Activated naive CD4-positive, alpha-beta T cell treated with Interleukin-2 at 50 U/mL for 16 hours (primary cell): ENCODE results near the gene AQP9.
"Not testable (repeated sequence)": the region's sequence is repeated elsewhere in the genome, so short reads cannot be mapped to it uniquely, and the experiment has no call there.

Source experiments
- DNase-seq: peaks from one replicate; pipeline ENCODE4 v3.0.0-alpha.2; 2020

AQP9 gene

DNA sequence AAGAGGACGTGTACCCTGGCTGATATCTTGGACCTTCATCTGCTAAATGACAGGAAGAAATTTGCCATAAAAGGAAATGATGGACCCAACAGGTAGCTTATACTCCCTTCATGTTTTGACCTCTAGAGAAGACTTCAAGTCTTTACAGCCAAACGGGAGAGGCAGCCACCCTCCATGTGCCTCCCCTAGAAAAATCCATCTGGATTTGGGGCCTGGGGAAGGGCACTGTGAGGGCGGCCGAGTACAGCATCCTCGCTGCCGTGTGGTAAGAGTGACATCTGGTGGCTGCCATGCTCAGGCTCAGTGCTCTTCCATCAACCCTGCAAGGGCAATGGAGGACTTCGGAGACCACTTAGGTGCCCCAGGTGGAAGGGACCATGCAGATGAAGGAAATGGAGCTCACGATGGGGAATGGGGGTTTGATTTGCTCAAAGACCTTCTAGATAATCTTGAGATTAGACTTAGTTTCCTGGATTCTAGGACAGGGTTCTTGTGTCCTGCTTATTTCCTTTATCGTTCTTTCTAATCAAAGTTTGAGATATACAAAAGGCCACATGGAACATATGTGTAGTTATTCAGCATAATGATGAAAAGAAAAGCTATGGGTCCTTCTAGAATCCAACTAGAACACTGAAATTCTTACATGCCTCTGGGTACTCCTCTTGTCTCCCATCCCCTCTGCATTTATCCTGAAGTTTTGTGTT is 44.4 kb downstream of the AQP9 start:
- DNase-seq, result no peak

GRCh38 chr15:58185439-58185838 is 47.3 kb downstream of the AQP9 start:
- no peak for DNase-seq

- DNase-seq, result no peak
These were observed 51.1 kb downstream of the AQP9 start for GRCh38 chr15:58189148-58189811.

GRCh38 chr15:58190419-58190818 is 52.2 kb downstream of the AQP9 start:
- no peak for DNase-seq

DNA sequence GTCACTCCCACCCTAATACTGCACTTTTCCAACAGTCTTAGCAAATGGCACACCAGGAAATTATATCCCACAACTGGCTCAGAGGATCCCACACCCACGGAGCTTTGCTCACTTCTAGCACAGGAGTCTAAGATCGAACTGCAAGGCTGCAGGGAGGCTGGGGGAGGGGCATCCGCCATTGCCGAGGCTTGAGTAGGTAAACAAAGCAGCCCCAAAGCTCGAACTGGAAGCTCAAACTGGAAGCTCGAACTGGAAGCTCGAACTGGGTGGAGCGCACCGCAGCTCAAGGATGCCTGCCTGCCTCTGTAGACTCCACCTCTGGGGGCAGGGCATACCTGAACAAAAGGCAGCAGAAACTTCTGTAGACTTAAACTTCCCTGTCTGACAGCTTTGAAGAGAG is 55.5 kb downstream of the AQP9 start:
- not testable (repeated sequence) for DNase-seq

GRCh38 chr15:58200739-58201138 is 62.6 kb downstream of the AQP9 start:
- DNase-seq, result no peak

DNA sequence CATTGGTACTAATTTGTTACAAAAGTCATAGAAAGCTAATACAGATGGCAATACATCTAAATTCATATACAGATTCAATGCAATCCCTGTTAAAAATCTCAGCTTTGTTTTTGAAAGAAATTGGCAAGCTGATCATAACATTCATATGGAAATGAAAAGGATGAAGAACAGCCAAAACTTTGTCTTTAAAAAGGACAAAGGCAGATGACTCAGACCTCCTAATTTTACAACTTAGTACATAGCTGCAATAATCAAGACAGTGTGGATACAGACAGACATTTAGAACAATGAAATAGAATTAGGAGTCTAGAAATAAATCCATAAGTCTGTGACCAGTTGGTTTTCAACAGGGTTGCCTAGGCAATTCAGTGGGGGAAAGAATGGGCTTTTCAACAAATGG is 63.3 kb downstream of the AQP9 start:
- no peak for DNase-seq

- no peak for DNase-seq
These were observed 65.4 kb downstream of the AQP9 start for GRCh38 chr15:58203537-58203936.

DNA sequence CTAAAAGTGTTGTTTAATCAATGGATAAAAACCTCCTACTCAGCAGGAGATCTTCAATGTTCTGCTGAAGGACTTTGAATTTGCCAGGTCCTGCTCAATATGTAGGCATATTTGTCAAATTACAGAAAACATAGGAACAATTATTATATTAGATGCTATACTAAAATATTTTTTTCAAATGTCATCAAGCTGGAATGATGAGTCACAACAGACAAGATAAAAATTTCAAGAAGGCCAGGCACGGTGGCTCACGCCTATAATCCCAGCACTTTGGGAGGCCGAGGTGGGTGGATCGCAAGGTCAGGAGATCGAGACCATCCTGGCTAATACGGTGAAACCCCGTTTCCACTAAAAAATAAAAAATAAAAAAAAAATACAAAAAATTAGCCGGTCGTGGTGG is 68.0 kb downstream of the AQP9 start:
- no peak for DNase-seq

DNA sequence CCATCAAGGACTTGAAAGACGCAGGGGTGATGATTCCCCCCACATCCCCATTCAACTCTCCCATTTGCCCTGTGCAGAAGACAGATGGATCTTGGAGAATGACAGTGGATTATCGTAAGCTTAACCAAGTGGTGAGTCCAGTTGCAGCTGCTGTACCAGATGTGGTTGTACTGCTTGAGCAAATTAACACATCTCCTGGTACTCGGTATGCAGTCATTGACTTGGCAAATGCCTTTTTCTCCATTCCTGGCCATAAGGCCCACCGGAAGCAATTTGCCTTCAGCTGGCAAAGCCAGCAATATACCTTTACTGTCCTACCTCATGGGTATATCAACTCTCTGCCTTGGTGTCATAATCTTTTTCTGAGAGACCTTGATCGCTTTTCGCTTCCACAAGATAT is 70.0 kb downstream of the AQP9 start:
- not testable (repeated sequence) for DNase-seq

- peak; percentile 7 for DNase-seq
These were observed 70.9 kb downstream of the AQP9 start for GRCh38 chr15:58209007-58209481.

GRCh38 chr15:58210031-58210430 is 71.8 kb downstream of the AQP9 start:
- not testable (repeated sequence) for DNase-seq

GRCh38 chr15:58212909-58213526 is 74.8 kb downstream of the AQP9 start:
- no peak for DNase-seq

GRCh38 chr15:58213587-58214338 is 75.6 kb downstream of the AQP9 start:
- DNase-seq, result no peak

DNA sequence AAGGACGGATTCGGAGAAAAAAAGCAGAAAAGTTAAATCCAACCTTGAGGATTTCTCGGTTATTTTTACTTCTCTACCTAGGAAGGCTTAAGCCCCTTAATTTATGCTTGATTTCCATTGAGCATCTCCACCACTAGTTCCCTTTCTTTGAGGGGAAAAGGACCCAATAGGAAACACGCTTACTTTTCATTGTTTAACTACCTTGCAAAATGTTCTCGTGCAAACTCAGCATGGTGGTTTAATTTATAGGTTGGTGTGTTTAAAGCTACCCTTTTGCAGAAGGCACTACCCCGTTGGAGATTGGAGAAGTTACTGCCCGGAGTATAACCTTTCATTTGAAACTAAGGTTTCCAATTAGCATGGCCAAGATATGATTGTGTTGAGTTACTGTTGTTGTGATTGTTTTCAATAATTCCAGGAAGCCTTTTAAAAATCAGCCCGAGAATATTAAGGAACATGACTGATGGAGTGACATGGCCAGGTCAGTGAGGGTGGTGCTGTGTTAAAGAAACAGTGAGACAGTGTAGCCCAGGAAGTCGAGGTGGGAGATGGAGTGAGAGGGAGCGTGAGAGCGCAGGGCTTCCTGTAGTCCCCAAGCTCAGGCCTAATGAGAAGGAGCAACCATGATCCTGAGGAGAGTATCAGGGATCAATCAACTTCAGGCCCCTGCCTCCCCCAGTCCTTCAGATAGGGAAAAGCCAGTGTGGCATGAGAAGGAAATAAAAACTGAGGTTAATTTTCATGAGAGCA is 76.6 kb downstream of the AQP9 start:
- DNase-seq, result no peak

GRCh38 chr15:58217460-58217859 is 79.3 kb downstream of the AQP9 start:
- DNase-seq, result no peak

- no peak for DNase-seq
These were observed 83.5 kb downstream of the AQP9 start for GRCh38 chr15:58221591-58222241.

- no peak for DNase-seq
These were observed 84.5 kb downstream of the AQP9 start for GRCh38 chr15:58222679-58223078.

- no peak for DNase-seq
These were observed 85.3 kb downstream of the AQP9 start for GRCh38 chr15:58223432-58223831.

- DNase-seq, result no peak
These were observed 85.9 kb downstream of the AQP9 start for GRCh38 chr15:58224068-58224467.

DNA sequence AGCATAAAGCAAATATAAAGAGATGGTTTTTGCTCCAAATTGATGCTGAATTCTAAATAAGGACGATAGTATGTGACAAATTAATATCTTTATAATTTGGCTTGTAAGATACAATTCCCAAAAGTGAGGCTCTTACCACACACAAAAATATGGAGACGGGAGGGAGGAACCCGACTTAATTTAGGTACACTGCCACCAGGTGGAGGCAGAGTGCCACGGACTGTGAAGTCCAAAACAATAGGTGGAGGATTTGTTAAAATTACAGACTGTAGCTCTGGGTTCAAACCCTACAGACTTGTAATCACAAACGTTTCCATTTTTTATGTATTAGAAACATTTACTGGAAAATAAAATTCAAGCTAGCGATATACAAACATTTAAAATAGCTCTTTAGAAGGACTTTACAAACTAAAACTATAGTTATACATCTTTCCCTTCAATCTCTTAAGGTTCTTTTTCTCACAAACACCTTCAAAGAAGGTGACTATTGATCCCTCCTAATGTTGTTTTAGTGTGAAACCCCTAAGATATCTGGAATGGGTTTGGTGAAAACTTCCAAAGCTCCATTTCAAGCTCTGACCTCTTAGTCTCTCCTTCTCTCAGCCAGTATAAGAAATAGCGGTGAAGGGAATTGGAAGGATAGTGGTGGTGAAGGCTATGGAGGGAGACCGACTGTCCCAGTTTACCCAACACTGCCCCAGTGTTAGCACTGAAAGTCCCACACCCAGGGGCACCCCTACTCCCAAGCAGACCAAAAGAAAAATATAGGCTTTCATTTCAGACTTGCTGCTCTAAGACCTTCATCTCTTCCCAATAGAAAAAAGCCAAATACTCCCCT is 89.7 kb downstream of the AQP9 start:
- peak; percentile 68 for DNase-seq
